Measurements from ENCODE around the gene MACROD2. TPM values are rescaled to one million over a fixed set of nuclear protein-coding genes. Genes with fewer than 3 reads are reported as not detected.

Gene MACROD2
- total RNA-seq, 1 experiment from 2014 or later = 3.7 TPM

DNA sequence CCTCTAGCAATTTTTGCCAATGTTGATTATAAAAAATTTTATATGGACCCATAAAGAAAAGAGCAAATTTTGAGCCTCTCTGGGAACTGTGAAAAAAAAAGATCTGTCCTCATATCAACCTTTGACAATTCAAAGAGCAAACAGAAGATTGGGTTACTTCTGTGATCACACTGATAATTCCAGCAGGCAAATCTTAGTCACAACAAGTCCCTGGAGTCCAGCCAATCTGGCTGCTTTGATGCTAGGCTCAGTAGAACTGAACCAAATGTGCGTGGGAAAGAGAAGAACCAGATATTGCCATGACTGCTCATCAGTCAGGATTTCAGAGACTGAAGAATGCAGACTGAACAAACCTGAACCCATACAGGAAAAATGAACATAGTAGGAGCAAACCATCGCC lies 780.5 kb downstream of the MACROD2 start (continued):
- TF ChIP-seq, protein P1, sequence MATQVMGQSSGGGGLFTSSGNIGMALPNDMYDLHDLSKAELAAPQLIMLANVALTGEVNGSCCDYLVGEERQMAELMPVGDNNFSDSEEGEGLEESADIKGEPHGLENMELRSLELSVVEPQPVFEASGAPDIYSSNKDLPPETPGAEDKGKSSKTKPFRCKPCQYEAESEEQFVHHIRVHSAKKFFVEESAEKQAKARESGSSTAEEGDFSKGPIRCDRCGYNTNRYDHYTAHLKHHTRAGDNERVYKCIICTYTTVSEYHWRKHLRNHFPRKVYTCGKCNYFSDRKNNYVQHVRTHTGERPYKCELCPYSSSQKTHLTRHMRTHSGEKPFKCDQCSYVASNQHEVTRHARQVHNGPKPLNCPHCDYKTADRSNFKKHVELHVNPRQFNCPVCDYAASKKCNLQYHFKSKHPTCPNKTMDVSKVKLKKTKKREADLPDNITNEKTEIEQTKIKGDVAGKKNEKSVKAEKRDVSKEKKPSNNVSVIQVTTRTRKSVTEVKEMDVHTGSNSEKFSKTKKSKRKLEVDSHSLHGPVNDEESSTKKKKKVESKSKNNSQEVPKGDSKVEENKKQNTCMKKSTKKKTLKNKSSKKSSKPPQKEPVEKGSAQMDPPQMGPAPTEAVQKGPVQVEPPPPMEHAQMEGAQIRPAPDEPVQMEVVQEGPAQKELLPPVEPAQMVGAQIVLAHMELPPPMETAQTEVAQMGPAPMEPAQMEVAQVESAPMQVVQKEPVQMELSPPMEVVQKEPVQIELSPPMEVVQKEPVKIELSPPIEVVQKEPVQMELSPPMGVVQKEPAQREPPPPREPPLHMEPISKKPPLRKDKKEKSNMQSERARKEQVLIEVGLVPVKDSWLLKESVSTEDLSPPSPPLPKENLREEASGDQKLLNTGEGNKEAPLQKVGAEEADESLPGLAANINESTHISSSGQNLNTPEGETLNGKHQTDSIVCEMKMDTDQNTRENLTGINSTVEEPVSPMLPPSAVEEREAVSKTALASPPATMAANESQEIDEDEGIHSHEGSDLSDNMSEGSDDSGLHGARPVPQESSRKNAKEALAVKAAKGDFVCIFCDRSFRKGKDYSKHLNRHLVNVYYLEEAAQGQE (IDR thresholded peaks at IDR 0.05; ENCODE audit: low read depth) = no peak
- TF ChIP-seq RAD21 (IDR thresholded peaks at IDR 0.05; ENCODE audit: low read depth) (no peak), ZFX (IDR thresholded peaks at IDR 0.05) (no peak)
- TF ChIP-seq, protein P2, sequence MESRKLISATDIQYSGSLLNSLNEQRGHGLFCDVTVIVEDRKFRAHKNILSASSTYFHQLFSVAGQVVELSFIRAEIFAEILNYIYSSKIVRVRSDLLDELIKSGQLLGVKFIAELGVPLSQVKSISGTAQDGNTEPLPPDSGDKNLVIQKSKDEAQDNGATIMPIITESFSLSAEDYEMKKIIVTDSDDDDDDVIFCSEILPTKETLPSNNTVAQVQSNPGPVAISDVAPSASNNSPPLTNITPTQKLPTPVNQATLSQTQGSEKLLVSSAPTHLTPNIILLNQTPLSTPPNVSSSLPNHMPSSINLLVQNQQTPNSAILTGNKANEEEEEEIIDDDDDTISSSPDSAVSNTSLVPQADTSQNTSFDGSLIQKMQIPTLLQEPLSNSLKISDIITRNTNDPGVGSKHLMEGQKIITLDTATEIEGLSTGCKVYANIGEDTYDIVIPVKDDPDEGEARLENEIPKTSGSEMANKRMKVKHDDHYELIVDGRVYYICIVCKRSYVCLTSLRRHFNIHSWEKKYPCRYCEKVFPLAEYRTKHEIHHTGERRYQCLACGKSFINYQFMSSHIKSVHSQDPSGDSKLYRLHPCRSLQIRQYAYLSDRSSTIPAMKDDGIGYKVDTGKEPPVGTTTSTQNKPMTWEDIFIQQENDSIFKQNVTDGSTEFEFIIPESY (IDR thresholded peaks at IDR 0.05; ENCODE audit: extremely low read depth, insufficient replicate concordance, low read length) = no peak

DNA sequence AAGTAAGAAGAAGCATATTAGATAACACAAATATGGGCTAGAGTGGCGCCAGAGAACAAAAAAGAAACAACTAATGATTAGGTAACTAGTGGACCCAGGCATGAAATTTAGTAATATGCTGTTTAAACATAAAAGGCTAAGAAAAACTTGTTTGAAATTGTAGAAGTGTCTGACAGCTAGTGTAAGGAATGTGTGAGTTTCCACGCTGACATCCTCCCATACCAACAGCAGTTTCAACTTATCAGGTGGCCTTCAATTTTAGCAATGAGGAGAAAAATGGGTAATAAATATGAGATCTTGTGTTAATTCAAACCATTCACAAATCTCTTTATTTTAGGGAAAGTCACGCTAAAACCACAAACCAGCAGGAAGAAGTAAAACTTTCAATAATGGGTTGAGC lies 782.3 kb downstream of the MACROD2 start:
- H4K20me1 ChIP-seq (ENCODE audit: insufficient read depth) = no peaks in the 10 kb centered on the region
- CTCF ChIA-PET = no interaction called here
- H3K4me3 ChIP-seq (replicated peaks in 1 of 2; ENCODE audit: low read depth in 1 of 2, low read length in 2 of 2) = no peak overlapping the region
- H3K9ac ChIP-seq (ENCODE audit: low read length) = no peak overlapping the region
- intact Hi-C loops (cut with micrococcal nuclease) = no loop called here
- no peaks in the 10 kb centered on the region for H3K9me2 ChIP-seq (ENCODE audit: insufficient read depth)
- H3K4me1 ChIP-seq (ENCODE audit: control insufficient read depth in 1 of 2, insufficient read depth in 2 of 2, low read length in 2 of 2) = peaks cover 0 to 7% of the 10 kb centered on the region in 2 experiments; a peak in 1 of 4 replicates
- RAD21 ChIA-PET (ENCODE audit: low non-redundant PET in 1 of 2, low total read pairs in 2 of 2, uncharacterized antibody in 2 of 2, unreplicated experiment in 2 of 2) = no interaction called here
- ATAC-seq = no peak
- H3K36me3 ChIP-seq (ENCODE audit: control insufficient read depth in 1 of 2, insufficient read depth in 2 of 2, low read length in 2 of 2) = no peaks in the 10 kb centered on the region
- BruUV-seq (replicated peaks) = no TSS peak
- no peak overlapping the region for H3K27ac ChIP-seq (ENCODE audit: low read depth, low read length)
- H2AFZ ChIP-seq (ENCODE audit: low read depth, low read length, poor library complexity, severe bottlenecking) = no peak overlapping the region
- H3K4me2 ChIP-seq (ENCODE audit: low read length) = no peak overlapping the region
- H3K27me3 ChIP-seq (ENCODE audit: insufficient read depth, low read length) = no peaks in the 10 kb centered on the region
- no peak for DNase-seq (ENCODE audit: low read depth, low spot score)
- H3K79me2 ChIP-seq (ENCODE audit: insufficient read depth, low read length) = no peaks in the 10 kb centered on the region
- H3K9me3 ChIP-seq (ENCODE audit: control insufficient read depth in 1 of 2, insufficient read depth in 1 of 2, low read depth in 1 of 2, low read length in 2 of 2) = no peaks in the 10 kb centered on the region
- POLR2A ChIA-PET = no interaction called here
- TF ChIP-seq CEBPB (IDR thresholded peaks at IDR 0.05; ENCODE audit: low read depth) (no peak), EZH2 (IDR thresholded peaks at IDR 0.05) (no peak), SP1 (IDR thresholded peaks at IDR 0.05; ENCODE audit: low read depth) (no peak), ELF1 (IDR thresholded peaks at IDR 0.05; ENCODE audit: borderline replicate concordance, low read depth) (no peak), POLR2AphosphoS5 (IDR thresholded peaks at IDR 0.05; ENCODE audit: low read depth, low read length) (no peak), SIN3A (IDR thresholded peaks at IDR 0.05; ENCODE audit: low read depth) (no peak), CBX3 (IDR thresholded peaks at IDR 0.05; ENCODE audit: low read depth) (no peak)
- TF ChIP-seq, protein P1 (IDR thresholded peaks at IDR 0.05; ENCODE audit: low read depth) = no peak
- TF ChIP-seq, protein P3, sequence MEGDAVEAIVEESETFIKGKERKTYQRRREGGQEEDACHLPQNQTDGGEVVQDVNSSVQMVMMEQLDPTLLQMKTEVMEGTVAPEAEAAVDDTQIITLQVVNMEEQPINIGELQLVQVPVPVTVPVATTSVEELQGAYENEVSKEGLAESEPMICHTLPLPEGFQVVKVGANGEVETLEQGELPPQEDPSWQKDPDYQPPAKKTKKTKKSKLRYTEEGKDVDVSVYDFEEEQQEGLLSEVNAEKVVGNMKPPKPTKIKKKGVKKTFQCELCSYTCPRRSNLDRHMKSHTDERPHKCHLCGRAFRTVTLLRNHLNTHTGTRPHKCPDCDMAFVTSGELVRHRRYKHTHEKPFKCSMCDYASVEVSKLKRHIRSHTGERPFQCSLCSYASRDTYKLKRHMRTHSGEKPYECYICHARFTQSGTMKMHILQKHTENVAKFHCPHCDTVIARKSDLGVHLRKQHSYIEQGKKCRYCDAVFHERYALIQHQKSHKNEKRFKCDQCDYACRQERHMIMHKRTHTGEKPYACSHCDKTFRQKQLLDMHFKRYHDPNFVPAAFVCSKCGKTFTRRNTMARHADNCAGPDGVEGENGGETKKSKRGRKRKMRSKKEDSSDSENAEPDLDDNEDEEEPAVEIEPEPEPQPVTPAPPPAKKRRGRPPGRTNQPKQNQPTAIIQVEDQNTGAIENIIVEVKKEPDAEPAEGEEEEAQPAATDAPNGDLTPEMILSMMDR (IDR thresholded peaks at IDR 0.05 in 2 of 3, conservative IDR thresholded peaks at IDR 0.05 in 1 of 3; ENCODE audit: borderline replicate concordance in 1 of 3, insufficient read depth in 1 of 3, low read depth in 2 of 3, low read length in 2 of 3) = no peak
- TF ChIP-seq, protein P4, sequence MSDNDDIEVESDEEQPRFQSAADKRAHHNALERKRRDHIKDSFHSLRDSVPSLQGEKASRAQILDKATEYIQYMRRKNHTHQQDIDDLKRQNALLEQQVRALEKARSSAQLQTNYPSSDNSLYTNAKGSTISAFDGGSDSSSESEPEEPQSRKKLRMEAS (IDR thresholded peaks at IDR 0.05) = no peak
- TF ChIP-seq, protein P5, sequence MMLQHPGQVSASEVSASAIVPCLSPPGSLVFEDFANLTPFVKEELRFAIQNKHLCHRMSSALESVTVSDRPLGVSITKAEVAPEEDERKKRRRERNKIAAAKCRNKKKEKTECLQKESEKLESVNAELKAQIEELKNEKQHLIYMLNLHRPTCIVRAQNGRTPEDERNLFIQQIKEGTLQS (IDR thresholded peaks at IDR 0.05) = no peak

Measured in HCT116 (cell line).